ENCODE measurements around the gene SLC4A9.

Gene SLC4A9

GRCh38 chr5:140360101-140360500 lies at the start of gene SLC4A9:
SLC4A9 (plus strand) TSS chr5:140360194; CDS start chr5:140360237, 43 bp downstream.
- no peak for TF ChIP-seq JUND (IDR thresholded peaks at IDR 0.05; ENCODE audit: low read depth)
- DNase-seq (ENCODE audit: low read depth in 1 of 2, low spot score in 1 of 2), result no peak
- in situ Hi-C loops (cut with HindIII; ENCODE audit: low pct_unique_long_range_greater_than_20kb, low sequenced_read_pairs), result no loop called here

GRCh38 chr5:140310434-140310833 lies 49.6 kb upstream of the SLC4A9 start:
- no peak for DNase-seq (ENCODE audit: low read depth in 1 of 2, low spot score in 1 of 2)
- in situ Hi-C loops (cut with HindIII; ENCODE audit: low pct_unique_long_range_greater_than_20kb, low sequenced_read_pairs), result no loop called here
- no peak for TF ChIP-seq JUND (IDR thresholded peaks at IDR 0.05; ENCODE audit: low read depth)

- no peak for TF ChIP-seq JUND (IDR thresholded peaks at IDR 0.05; ENCODE audit: low read depth)
- no peak for DNase-seq (ENCODE audit: low read depth in 1 of 2, low spot score in 1 of 2)
- in situ Hi-C loops (cut with HindIII; ENCODE audit: low pct_unique_long_range_greater_than_20kb, low sequenced_read_pairs), result no loop called here
These were observed 49.0 kb upstream of the SLC4A9 start for GRCh38 chr5:140311011-140311467.

GRCh38 chr5:140312067-140312790 lies 47.8 kb upstream of the SLC4A9 start:
- no peak for DNase-seq (ENCODE audit: low read depth in 1 of 2, low spot score in 1 of 2)
- in situ Hi-C loops (cut with HindIII; ENCODE audit: low pct_unique_long_range_greater_than_20kb, low sequenced_read_pairs), result no loop called here
- no peak for TF ChIP-seq JUND (IDR thresholded peaks at IDR 0.05; ENCODE audit: low read depth)

- no peak for TF ChIP-seq JUND (IDR thresholded peaks at IDR 0.05; ENCODE audit: low read depth)
- in situ Hi-C loops (cut with HindIII; ENCODE audit: low pct_unique_long_range_greater_than_20kb, low sequenced_read_pairs), result no loop called here
- DNase-seq (ENCODE audit: low read depth in 1 of 2, low spot score in 1 of 2), result no peak
These were observed 47.2 kb upstream of the SLC4A9 start for GRCh38 chr5:140312791-140313189.

GRCh38 chr5:140317859-140318258 lies 42.1 kb upstream of the SLC4A9 start:
- DNase-seq (ENCODE audit: low read depth in 1 of 2, low spot score in 1 of 2), result no peak
- no peak for TF ChIP-seq JUND (IDR thresholded peaks at IDR 0.05; ENCODE audit: low read depth)
- in situ Hi-C loops (cut with HindIII; ENCODE audit: low pct_unique_long_range_greater_than_20kb, low sequenced_read_pairs), result no loop called here

GRCh38 chr5:140318792-140319191 lies 41.2 kb upstream of the SLC4A9 start:
- DNase-seq (ENCODE audit: low read depth in 1 of 2, low spot score in 1 of 2), result no peak
- TF ChIP-seq JUND (IDR thresholded peaks at IDR 0.05; ENCODE audit: low read depth), result no peak
- in situ Hi-C loops (cut with HindIII; ENCODE audit: low pct_unique_long_range_greater_than_20kb, low sequenced_read_pairs), result no loop called here

GRCh38 chr5:140319833-140320232 lies 40.2 kb upstream of the SLC4A9 start:
- no peak for TF ChIP-seq JUND (IDR thresholded peaks at IDR 0.05; ENCODE audit: low read depth)
- no peak for DNase-seq (ENCODE audit: low read depth in 1 of 2, low spot score in 1 of 2)
- in situ Hi-C loops (cut with HindIII; ENCODE audit: low pct_unique_long_range_greater_than_20kb, low sequenced_read_pairs), result no loop called here

GRCh38 chr5:140321796-140322195 lies 38.2 kb upstream of the SLC4A9 start:
- no peak for TF ChIP-seq JUND (IDR thresholded peaks at IDR 0.05; ENCODE audit: low read depth)
- DNase-seq (ENCODE audit: low read depth in 1 of 2, low spot score in 1 of 2), result no peak
- in situ Hi-C loops (cut with HindIII; ENCODE audit: low pct_unique_long_range_greater_than_20kb, low sequenced_read_pairs), result no loop called here

- TF ChIP-seq JUND (IDR thresholded peaks at IDR 0.05; ENCODE audit: low read depth), result no peak
- in situ Hi-C loops (cut with HindIII; ENCODE audit: low pct_unique_long_range_greater_than_20kb, low sequenced_read_pairs), result no loop called here
- DNase-seq (ENCODE audit: low read depth in 1 of 2, low spot score in 1 of 2), result peak in 1 of 2 experiments; percentile 70
These were observed 37.0 kb upstream of the SLC4A9 start for GRCh38 chr5:140322751-140323731.

GRCh38 chr5:140324041-140324600 lies 35.9 kb upstream of the SLC4A9 start:
- in situ Hi-C loops (cut with HindIII; ENCODE audit: low pct_unique_long_range_greater_than_20kb, low sequenced_read_pairs), result no loop called here
- DNase-seq (ENCODE audit: low read depth in 1 of 2, low spot score in 1 of 2), result no peak

GRCh38 chr5:140324617-140325241 lies 35.3 kb upstream of the SLC4A9 start:
- no peak for DNase-seq (ENCODE audit: low read depth in 1 of 2, low spot score in 1 of 2)
- no peak for TF ChIP-seq JUND (IDR thresholded peaks at IDR 0.05; ENCODE audit: low read depth)
- in situ Hi-C loops (cut with HindIII; ENCODE audit: low pct_unique_long_range_greater_than_20kb, low sequenced_read_pairs), result no loop called here

More at GRCh38 chr5:140324041-140324600, 35.9 kb upstream of the SLC4A9 start:
- TF ChIP-seq JUND (IDR thresholded peaks at IDR 0.05; ENCODE audit: low read depth), result no peak

Data from T47D (cell line).